Suppressor macrophage treated with lipopolysaccharide for 4 hours (primary cell): Measurements from ENCODE around the gene MYT1.
"Not testable (repeated sequence)": the region's sequence is repeated elsewhere in the genome, so short reads cannot be mapped to it uniquely, and the experiment has no call there.

Experiments
- DNase-seq: peaks from one replicate; pipeline ENCODE4 v3.0.0-alpha.2; 2020

Gene MYT1

GRCh38 chr20:64171211-64171610 is 7.0 kb downstream of the MYT1 start:
- no peak for DNase-seq

- DNase-seq: no peak
Observed at GRCh38 chr20:64173116-64173515, 8.9 kb downstream of the MYT1 start.

- no peak for DNase-seq
Observed at GRCh38 chr20:64176551-64176950, 12.3 kb downstream of the MYT1 start.

- DNase-seq: no peak
Observed at GRCh38 chr20:64176971-64177370, 12.7 kb downstream of the MYT1 start.

- no peak for DNase-seq
Observed at GRCh38 chr20:64177384-64177783, 13.1 kb downstream of the MYT1 start.

- DNase-seq: no peak
Observed at GRCh38 chr20:64177787-64178186, 13.5 kb downstream of the MYT1 start.

- not testable (repeated sequence) for DNase-seq
Observed at GRCh38 chr20:64178925-64179324, 14.7 kb downstream of the MYT1 start.

GRCh38 chr20:64179805-64180204 is 15.6 kb downstream of the MYT1 start:
- no peak for DNase-seq

GRCh38 chr20:64180673-64181072 is 16.4 kb downstream of the MYT1 start:
- DNase-seq: no peak

- no peak for DNase-seq
Observed at GRCh38 chr20:64181391-64181790, 17.1 kb downstream of the MYT1 start.

GRCh38 chr20:64182146-64182865 is 18.1 kb downstream of the MYT1 start:
- no peak for DNase-seq

GRCh38 chr20:64183313-64183712 is 19.1 kb downstream of the MYT1 start:
- DNase-seq: no peak

GRCh38 chr20:64184795-64185194 is 20.5 kb downstream of the MYT1 start:
- DNase-seq: no peak

- DNase-seq: no peak
Observed at GRCh38 chr20:64185276-64185900, 21.1 kb downstream of the MYT1 start.

GRCh38 chr20:64186071-64186598 is 21.9 kb downstream of the MYT1 start:
- DNase-seq: no peak

GRCh38 chr20:64187213-64187612 is 23.0 kb downstream of the MYT1 start:
- not testable (repeated sequence) for DNase-seq

- no peak for DNase-seq
Observed at GRCh38 chr20:64188091-64188490, 23.8 kb downstream of the MYT1 start.

GRCh38 chr20:64188682-64189529 is 24.7 kb downstream of the MYT1 start:
- peak; percentile 6 for DNase-seq

- DNase-seq: no peak
Observed at GRCh38 chr20:64189530-64189966, 25.3 kb downstream of the MYT1 start.

- no peak for DNase-seq
Observed at GRCh38 chr20:64189986-64190385, 25.7 kb downstream of the MYT1 start.

- DNase-seq: no peak
Observed at GRCh38 chr20:64191002-64191401, 26.8 kb downstream of the MYT1 start.

GRCh38 chr20:64192406-64192805 is 28.2 kb downstream of the MYT1 start:
- DNase-seq: no peak

- DNase-seq: no peak
Observed at GRCh38 chr20:64193058-64193457, 28.8 kb downstream of the MYT1 start.
